CD14-positive monocyte (primary cell): ENCODE measurements around the gene SPHK1. TPM values are rescaled to one million over a fixed set of nuclear protein-coding genes. Genes with fewer than 3 reads are reported as not detected.

Source experiments
- DNase-seq, 3 donors: peaks; one replicate each; pipeline ENCODE4 v3.0.0-alpha.2; 2011 to 2022
- H2AFZ ChIP-seq: 2 replicates; pipeline ENCODE4 v1.6.0; 2012; ENCODE audit warnings: mild to moderate bottlenecking, low read depth, low read length, inconsistent platforms; ENCODE audit not compliant: insufficient read depth, poor library complexity, severe bottlenecking
- H3K27ac ChIP-seq, 2 donors: 1 replicate in 1 of 2; 2 replicates in 1 of 2; pipeline ENCODE4 v1.5.1; 2012 to 2013; ENCODE audit warnings: low read length in 2 of 2, control low read depth in 1 of 2, inconsistent platforms in 1 of 2, low read depth in 1 of 2, mild to moderate bottlenecking in 1 of 2
- H3K27me3 ChIP-seq, 2 donors: one replicate each; pipeline versions ENCODE4 v1.6.0 to v1.6.1; 2011 to 2013; ENCODE audit warnings: low read length in 2 of 2; ENCODE audit not compliant: control insufficient read depth in 2 of 2, insufficient read depth in 2 of 2
- H3K36me3 ChIP-seq, 2 donors: replicated peaks in 1 of 2; 1 replicate in 1 of 2; 2 replicates in 1 of 2; pipeline versions ENCODE4 v1.5.1 to v1.6.1; 2012 to 2013; ENCODE audit warnings: low read length in 2 of 2, control low read depth in 1 of 2, inconsistent platforms in 1 of 2, mild to moderate bottlenecking in 1 of 2; ENCODE audit not compliant: insufficient read depth in 2 of 2, control insufficient read depth in 1 of 2
- H3K4me1 ChIP-seq, 2 donors: 1 replicate in 1 of 2; 2 replicates in 1 of 2; pipeline versions ENCODE4 v1.5.1 to v1.6.1; 2012 to 2013; ENCODE audit warnings: low read length in 2 of 2, control low read depth in 1 of 2, inconsistent platforms in 1 of 2, mild to moderate bottlenecking in 1 of 2, moderate library complexity in 1 of 2; ENCODE audit not compliant: insufficient read depth in 2 of 2, control insufficient read depth in 1 of 2
- H3K4me2 ChIP-seq: replicated peaks from 2 replicates; pipeline ENCODE3; 2012; ENCODE audit warnings: low read length, moderate library complexity, mild to moderate bottlenecking; ENCODE audit not compliant: poor library complexity, severe bottlenecking; ENCODE audit errors: extremely low read depth
- H3K4me3 ChIP-seq, 3 experiments: fragments of 200-600 bp in 1 of 3; sonication (generic) in 1 of 3; replicated peaks in 1 of 3; 1 replicate in 2 of 3; 2 replicates in 1 of 3; pipeline ENCODE4 v1.5.1; 2011 to 2013; ENCODE audit warnings: low read length in 3 of 3, mild to moderate bottlenecking in 3 of 3, control low read depth in 2 of 3, low read depth in 2 of 3, inconsistent platforms in 1 of 3, moderate library complexity in 1 of 3
- H3K79me2 ChIP-seq: 2 replicates; pipeline ENCODE4 v1.6.0; 2012; ENCODE audit warnings: mild to moderate bottlenecking, control low read depth, inconsistent platforms, low read length, moderate library complexity; ENCODE audit not compliant: insufficient read depth
- H3K9ac ChIP-seq: 2 replicates; pipeline ENCODE4 v1.6.0; 2017; ENCODE audit warnings: low read length, mild to moderate bottlenecking; ENCODE audit not compliant: insufficient read depth, poor library complexity, severe bottlenecking
- H3K9me3 ChIP-seq, 2 donors: replicated peaks in 1 of 2; 1 replicate in 1 of 2; 2 replicates in 1 of 2; pipeline versions ENCODE4 v1.5.1 to v1.6.1; 2012 to 2013; ENCODE audit warnings: low read length in 2 of 2, control low read depth in 1 of 2; ENCODE audit not compliant: control insufficient read depth in 1 of 2, insufficient read depth in 1 of 2
- H4K20me1 ChIP-seq: 2 replicates; pipeline ENCODE4 v1.6.0; 2012; ENCODE audit warnings: mild to moderate bottlenecking, low read length, control low read depth, moderate library complexity; ENCODE audit not compliant: insufficient read depth
- H3K27ac Mint-ChIP-seq, 7 donors: one replicate each; pipeline ENCODE4 v1.8.0; 2020; ENCODE audit warnings: mild to moderate bottlenecking in 7 of 7, mixed read lengths in 7 of 7, moderate library complexity in 6 of 7, inconsistent platforms in 2 of 7
- H3K27me3 Mint-ChIP-seq, 3 donors: one replicate each; pipeline ENCODE4 v1.8.0; 2021 to 2022; ENCODE audit warnings: low read depth in 3 of 3, mild to moderate bottlenecking in 3 of 3, mixed read lengths in 3 of 3, moderate library complexity in 3 of 3, inconsistent platforms in 1 of 3
- H3K36me3 Mint-ChIP-seq, 2 donors: one replicate each; pipeline ENCODE4 v1.8.0; 2020; ENCODE audit warnings: mixed read lengths in 2 of 2, inconsistent platforms in 1 of 2, mild to moderate bottlenecking in 1 of 2
- H3K4me1 Mint-ChIP-seq: one replicate; pipeline ENCODE4 v1.8.0; 2020; ENCODE audit warnings: mild to moderate bottlenecking, mixed read lengths
- H3K4me3 Mint-ChIP-seq, 2 donors: one replicate each; pipeline ENCODE4 v1.8.0; 2020; ENCODE audit warnings: mild to moderate bottlenecking in 2 of 2, mixed read lengths in 2 of 2, moderate library complexity in 1 of 2
- H3K9me3 Mint-ChIP-seq, 7 donors: one replicate each; pipeline ENCODE4 v1.8.0; 2020 to 2022; ENCODE audit warnings: mixed read lengths in 7 of 7, mild to moderate bottlenecking in 6 of 7, moderate library complexity in 6 of 7, inconsistent platforms in 2 of 7
- WGBS: methylation state at CpG from one replicate; pipeline ENCODE4 v1.1.5; 2013; ENCODE audit warnings: missing lambda C conversion rate; ENCODE audit not compliant: insufficient coverage; 5-methylcytosine and 5-hydroxymethylcytosine counted together
- intact Hi-C, 2 donors: fragments of 100-400 bp; cut with micrococcal nuclease; formaldehyde crosslinking; loops; one replicate each; pipeline versions ENCODE4 v1.15.0 to v1.15.1; 2023
- polyA plus RNA-seq, 3 donors: library from polyadenylated mRNA; depleted of rRNA in 1 of 3; unstranded in 2 of 3; stranded (reverse) in 1 of 3; fragments of 300-500 nt in 2 of 3; fragments of >200 nt in 1 of 3; fragmentation: Illumina TruSeq in 2 of 3; gene quantifications; 1 replicate in 2 of 3; 2 replicates in 1 of 3; pipeline ENCODE4 v1.2.3, GENCODE V29; 2012 to 2021
- TF ChIP-seq, protein P1 (sequence below): fragments of 200-600 bp; IDR thresholded peaks from one replicate; pipeline ENCODE4 v1.8.0; 2022; ENCODE audit warnings: antibody characterized with exemption, mild to moderate bottlenecking

The SPHK1 gene
- polyA plus RNA-seq, 3 donors, result 12.9 to 33.9 (median 19.1) TPM

DNA sequence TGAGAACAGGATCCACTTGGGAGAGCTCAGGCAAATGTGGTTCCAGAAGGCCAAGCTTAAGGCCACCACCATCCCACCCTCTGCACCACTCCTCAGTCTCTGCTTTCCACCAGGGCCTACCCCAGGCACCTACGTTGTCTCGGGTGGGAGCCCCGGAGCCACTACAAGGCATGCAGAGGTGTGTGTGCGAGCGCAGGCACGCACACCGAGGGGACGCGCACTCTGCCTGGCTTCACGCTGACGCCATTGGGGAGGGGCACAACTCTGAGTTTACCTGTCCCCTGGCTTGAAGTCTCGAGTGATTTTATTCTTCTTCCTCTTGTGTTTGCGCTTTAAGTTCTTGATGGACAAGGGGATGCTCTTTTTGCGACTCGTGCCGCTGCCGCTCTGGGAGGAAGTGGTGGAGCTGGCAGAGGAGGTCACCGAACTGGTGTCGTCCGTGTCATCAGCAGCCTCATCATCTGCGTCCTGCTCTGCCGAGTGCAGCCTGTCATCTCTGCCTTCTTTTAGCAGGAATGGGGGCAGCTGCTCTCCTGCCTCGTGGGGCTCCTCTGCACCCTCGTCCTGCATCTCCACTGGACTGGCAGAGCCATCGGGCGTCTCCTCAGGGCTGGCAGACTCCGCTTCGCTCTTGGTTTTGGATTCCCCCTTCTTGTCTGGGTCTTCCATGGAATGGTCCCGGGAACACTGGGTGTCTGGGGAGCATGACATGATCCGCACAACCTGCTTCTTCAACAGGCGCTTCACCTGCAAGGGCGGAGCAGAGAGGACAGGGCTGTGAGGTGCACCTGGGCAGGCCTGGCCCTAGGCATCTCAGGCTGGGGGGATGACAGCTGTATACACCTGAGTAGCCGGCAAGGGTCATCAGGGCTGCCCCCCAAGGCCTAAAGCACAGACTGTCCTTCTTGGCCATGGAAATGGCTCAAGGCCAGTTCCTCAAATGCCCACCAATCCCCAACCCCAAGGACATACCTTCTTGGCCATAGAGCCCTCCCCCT lies 15.1 kb downstream of the SPHK1 start:
- no peaks in the 10 kb centered on the region for H3K4me1 Mint-ChIP-seq
- Histone ChIP-seq H2AFZ (no peak overlapping the region), H3K27me3 (no peaks in the 10 kb centered on the region), H4K20me1 (peaks cover 22% of the 10 kb centered on the region), H3K4me2 (no peak overlapping the region), H3K9ac (no peak overlapping the region), H3K79me2 (no peaks in the 10 kb centered on the region), H3K9me3 (no peaks in the 10 kb centered on the region), H3K4me3 (no peak overlapping the region), H3K4me1 (no peaks in the 10 kb centered on the region), H3K36me3 (peaks cover 80 to 92% of the 10 kb centered on the region in 2 donors), H3K27ac (no peak overlapping the region)
- TF ChIP-seq, protein P1, sequence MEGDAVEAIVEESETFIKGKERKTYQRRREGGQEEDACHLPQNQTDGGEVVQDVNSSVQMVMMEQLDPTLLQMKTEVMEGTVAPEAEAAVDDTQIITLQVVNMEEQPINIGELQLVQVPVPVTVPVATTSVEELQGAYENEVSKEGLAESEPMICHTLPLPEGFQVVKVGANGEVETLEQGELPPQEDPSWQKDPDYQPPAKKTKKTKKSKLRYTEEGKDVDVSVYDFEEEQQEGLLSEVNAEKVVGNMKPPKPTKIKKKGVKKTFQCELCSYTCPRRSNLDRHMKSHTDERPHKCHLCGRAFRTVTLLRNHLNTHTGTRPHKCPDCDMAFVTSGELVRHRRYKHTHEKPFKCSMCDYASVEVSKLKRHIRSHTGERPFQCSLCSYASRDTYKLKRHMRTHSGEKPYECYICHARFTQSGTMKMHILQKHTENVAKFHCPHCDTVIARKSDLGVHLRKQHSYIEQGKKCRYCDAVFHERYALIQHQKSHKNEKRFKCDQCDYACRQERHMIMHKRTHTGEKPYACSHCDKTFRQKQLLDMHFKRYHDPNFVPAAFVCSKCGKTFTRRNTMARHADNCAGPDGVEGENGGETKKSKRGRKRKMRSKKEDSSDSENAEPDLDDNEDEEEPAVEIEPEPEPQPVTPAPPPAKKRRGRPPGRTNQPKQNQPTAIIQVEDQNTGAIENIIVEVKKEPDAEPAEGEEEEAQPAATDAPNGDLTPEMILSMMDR, result no peak
- H3K36me3 Mint-ChIP-seq, result peaks cover 81 to 96% of the 10 kb centered on the region in 2 donors
- intact Hi-C loops, result loop anchor here in 1 of 2 donors (10.0 kb wide), 1 partner anchor 275 kb away; no protein-coding TSS in a partner anchor
- H3K27me3 Mint-ChIP-seq, result no peaks in the 10 kb centered on the region
- no peak for DNase-seq
- H3K4me3 Mint-ChIP-seq, result no peak overlapping the region
- no peaks in the 10 kb centered on the region for H3K9me3 Mint-ChIP-seq
- no peak overlapping the region for H3K27ac Mint-ChIP-seq
- WGBS, result 91% methylated on average over 32 of the region's 33 CpGs

DNA sequence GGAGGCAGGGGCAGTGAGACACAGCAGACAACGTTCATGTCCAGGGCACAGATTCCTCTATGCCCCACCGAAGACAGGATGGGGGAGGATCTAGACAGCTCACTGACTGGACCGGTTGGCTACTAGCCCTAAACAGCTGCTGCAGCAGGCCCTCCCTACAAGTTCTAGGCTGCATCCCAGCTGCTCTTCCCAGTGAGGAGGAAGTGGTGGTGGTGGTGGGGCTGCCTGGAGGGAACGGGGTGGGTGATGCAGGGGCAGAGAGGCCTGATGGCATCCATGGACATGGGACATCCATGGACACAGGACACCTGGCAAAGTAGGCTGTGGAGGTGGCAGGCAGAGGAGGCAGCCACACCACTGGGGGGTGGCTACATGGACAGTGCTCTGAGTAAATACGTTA lies 18.3 kb downstream of the SPHK1 start:
- Histone ChIP-seq H3K9ac (no peak overlapping the region), H2AFZ (no peak overlapping the region), H3K79me2 (peaks cover 4% of the 10 kb centered on the region), H3K27me3 (no peaks in the 10 kb centered on the region), H3K4me1 (peaks cover 16 to 22% of the 10 kb centered on the region in 2 donors), H4K20me1 (peaks cover 50% of the 10 kb centered on the region), H3K9me3 (no peaks in the 10 kb centered on the region), H3K36me3 (peaks cover 62 to 74% of the 10 kb centered on the region in 2 donors), H3K27ac (no peak overlapping the region), H3K4me3 (no peak overlapping the region), H3K4me2 (no peak overlapping the region)
- no peak overlapping the region for H3K4me3 Mint-ChIP-seq
- TF ChIP-seq, protein P1, result no peak
- peaks cover 72 to 76% of the 10 kb centered on the region in 2 donors for H3K36me3 Mint-ChIP-seq
- H3K27ac Mint-ChIP-seq, result no peak overlapping the region
- intact Hi-C loops, result loop anchor here in 1 of 2 donors (10.0 kb wide), 1 partner anchor 278 kb away; no protein-coding TSS in a partner anchor
- H3K27me3 Mint-ChIP-seq, result peaks cover 0 to 5% (median 4%) of the 10 kb centered on the region in 3 donors
- H3K4me1 Mint-ChIP-seq, result peaks cover 21% of the 10 kb centered on the region
- DNase-seq, result no peak
- H3K9me3 Mint-ChIP-seq, result peaks cover 0 to 2% (median 0%) of the 10 kb centered on the region in 7 donors
- WGBS, result 96% methylated on average over 5 of the region's 5 CpGs
